Measurements from ENCODE around the gene ELF1. TPM values are rescaled to one million over a fixed set of nuclear protein-coding genes. Genes with fewer than 3 reads are reported as not detected.

The ELF1 gene
- total and polyA plus RNA-seq, 11 donors: 7.7 to 75.4 (median 33.5) TPM

GRCh38 chr13:41034382-41034781, 15.3 kb upstream of the ELF1 start:
- Histone ChIP-seq H3K9me3 (no peaks in the 10 kb centered on the region), H3K4me1 (peaks cover 0 to 43% (median 14%) of the 10 kb centered on the region in 12 donors), H3K27me3 (no peaks in the 10 kb centered on the region), H3K4me3 (no peak overlapping the region), H3K27ac (no peak overlapping the region), H3K36me3 (no peaks in the 10 kb centered on the region)
- no peak for DNase-seq
- TF ChIP-seq, protein P1, sequence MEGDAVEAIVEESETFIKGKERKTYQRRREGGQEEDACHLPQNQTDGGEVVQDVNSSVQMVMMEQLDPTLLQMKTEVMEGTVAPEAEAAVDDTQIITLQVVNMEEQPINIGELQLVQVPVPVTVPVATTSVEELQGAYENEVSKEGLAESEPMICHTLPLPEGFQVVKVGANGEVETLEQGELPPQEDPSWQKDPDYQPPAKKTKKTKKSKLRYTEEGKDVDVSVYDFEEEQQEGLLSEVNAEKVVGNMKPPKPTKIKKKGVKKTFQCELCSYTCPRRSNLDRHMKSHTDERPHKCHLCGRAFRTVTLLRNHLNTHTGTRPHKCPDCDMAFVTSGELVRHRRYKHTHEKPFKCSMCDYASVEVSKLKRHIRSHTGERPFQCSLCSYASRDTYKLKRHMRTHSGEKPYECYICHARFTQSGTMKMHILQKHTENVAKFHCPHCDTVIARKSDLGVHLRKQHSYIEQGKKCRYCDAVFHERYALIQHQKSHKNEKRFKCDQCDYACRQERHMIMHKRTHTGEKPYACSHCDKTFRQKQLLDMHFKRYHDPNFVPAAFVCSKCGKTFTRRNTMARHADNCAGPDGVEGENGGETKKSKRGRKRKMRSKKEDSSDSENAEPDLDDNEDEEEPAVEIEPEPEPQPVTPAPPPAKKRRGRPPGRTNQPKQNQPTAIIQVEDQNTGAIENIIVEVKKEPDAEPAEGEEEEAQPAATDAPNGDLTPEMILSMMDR (IDR thresholded peaks at IDR 0.05): no peak
- WGBS, 4 donors: 76 to 84% (median 77%) methylated on average over 4 of the region's 4 CpGs
- intact Hi-C loops (cut with DNase I): no loop called here
- no peak for ATAC-seq

DNA sequence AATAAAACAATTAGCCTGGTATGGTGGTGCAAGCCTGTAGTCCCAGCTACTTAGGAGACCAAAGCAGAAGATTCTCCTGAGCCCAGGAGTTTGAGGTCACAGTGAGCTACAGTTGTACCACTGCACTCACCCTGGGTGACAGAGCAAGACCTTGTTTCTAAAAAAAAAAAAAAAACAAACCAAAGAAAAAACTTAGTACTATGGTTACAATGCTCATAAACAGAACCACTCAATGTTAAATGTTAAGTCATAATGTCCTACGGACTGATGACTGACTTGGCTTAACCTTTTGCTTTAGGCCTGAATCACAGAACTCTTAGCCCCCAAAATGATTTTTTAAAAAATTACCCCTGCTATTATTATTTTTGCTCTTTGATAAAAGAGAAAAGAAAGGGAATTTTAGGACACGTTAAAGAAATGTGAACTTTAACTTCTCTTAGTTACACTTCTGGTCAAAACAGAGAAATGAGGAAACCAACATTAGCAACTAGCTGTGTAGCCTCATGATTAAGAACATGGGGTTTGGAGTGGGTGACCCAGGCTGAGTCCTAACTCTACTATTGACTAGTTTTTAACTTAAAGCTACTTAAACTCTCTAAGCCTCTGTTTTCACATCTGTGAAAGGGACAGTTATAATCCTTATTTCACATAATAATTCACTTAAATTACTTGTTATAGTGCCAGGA, 13.7 kb upstream of the ELF1 start:
- Histone ChIP-seq H3K4me1 (peaks cover 2 to 55% (median 21%) of the 10 kb centered on the region in 12 donors), H3K36me3 (no peaks in the 10 kb centered on the region), H3K27me3 (no peaks in the 10 kb centered on the region), H3K4me3 (no peak overlapping the region), H3K9me3 (no peaks in the 10 kb centered on the region), H3K27ac (no peak overlapping the region)
- WGBS, 4 donors: 51 to 74% (median 62%) methylated on average over 2 of the region's 2 CpGs
- ATAC-seq (peak in 1 of 4 donors; percentile 35), DNase-seq (no peak)
- TF ChIP-seq, protein P1 (IDR thresholded peaks at IDR 0.05): no peak
- intact Hi-C loops (cut with DNase I): no loop called here

GRCh38 chr13:41029629-41030028, 10.5 kb upstream of the ELF1 start:
- intact Hi-C loops (cut with DNase I): no loop called here
- H3K27me3 ChIP-seq: no peaks in the 10 kb centered on the region
- H3K36me3 ChIP-seq: peaks cover 0 to 6% (median 0%) of the 10 kb centered on the region in 9 donors
- WGBS, 4 donors: 94 to 100% (median 99%) methylated on average over 2 of the region's 2 CpGs
- ATAC-seq (no peak), DNase-seq (no peak)
- no peak overlapping the region for H3K4me3 ChIP-seq
- H3K27ac ChIP-seq: no peak overlapping the region
- TF ChIP-seq, protein P1 (IDR thresholded peaks at IDR 0.05): no peak
- no peak for TF ChIP-seq POLR2A (IDR thresholded peaks at IDR 0.05)
- H3K9me3 ChIP-seq: no peaks in the 10 kb centered on the region
- H3K4me1 ChIP-seq: peaks cover 2 to 73% (median 30%) of the 10 kb centered on the region in 12 donors

DNA sequence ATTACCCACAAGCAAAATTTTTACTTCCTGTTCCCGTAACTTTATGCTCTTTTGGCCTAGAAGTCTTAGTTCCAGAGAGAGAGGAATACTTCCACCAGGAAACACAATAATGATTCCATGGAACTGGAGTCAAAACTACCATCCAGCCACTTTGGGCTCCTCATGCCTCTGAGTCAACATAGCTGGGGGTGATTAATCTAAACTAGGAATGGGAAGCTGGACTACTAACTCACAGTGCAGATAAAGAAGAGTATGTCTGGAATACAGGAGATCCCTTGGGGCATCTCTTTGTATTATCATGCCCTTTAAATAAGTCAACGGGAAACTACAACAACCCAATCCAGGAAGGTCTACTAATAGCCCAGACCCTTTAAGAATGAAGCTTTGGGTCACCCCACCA, 8.9 kb upstream of the ELF1 start:
- intact Hi-C loops (cut with DNase I): no loop called here
- H3K27me3 ChIP-seq: no peaks in the 10 kb centered on the region
- no peak for TF ChIP-seq POLR2A (IDR thresholded peaks at IDR 0.05)
- TF ChIP-seq, protein P1 (IDR thresholded peaks at IDR 0.05): no peak
- no peak for DNase-seq
- H3K4me1 ChIP-seq: peaks cover 2 to 71% (median 27%) of the 10 kb centered on the region in 12 donors
- peak overlapping the region in 1 of 12 donors; percentile 21 for H3K27ac ChIP-seq
- no peak overlapping the region for H3K4me3 ChIP-seq
- H3K9me3 ChIP-seq: no peaks in the 10 kb centered on the region
- no peak for ATAC-seq
- H3K36me3 ChIP-seq: peaks cover 0 to 6% (median 0%) of the 10 kb centered on the region in 9 donors
- 51 to 66% (median 59%) methylated on average over 2 of the region's 2 CpGs for WGBS, 4 donors
